GM12864 (cell line): ENCODE data around the gene TESK2.

Source experiments
- DNase-seq: peaks from one replicate; pipeline ENCODE4 v3.0.0-alpha.2; 2011; ENCODE audit warnings: low read depth
- H3K4me3 ChIP-seq: 2 replicates; pipeline ENCODE4 v1.5.1; 2011; ENCODE audit warnings: mild to moderate bottlenecking, low read depth, low read length, control low read depth
- CTCF ChIP-seq: IDR thresholded peaks from 2 replicates; pipeline ENCODE4 v1.5.1; 2011; ENCODE audit warnings: low read depth, mild to moderate bottlenecking, moderate library complexity, low read length, control low read depth, inconsistent platforms; ENCODE audit errors: missing control alignments

TESK2 gene

GRCh38 chr1:45409276-45409675 is 81.7 kb downstream of the TESK2 start:
- DNase-seq, result no peak
- H3K4me3 ChIP-seq, result no peak overlapping the region
- no peak for TF ChIP-seq CTCF

- no peak for TF ChIP-seq CTCF
- H3K4me3 ChIP-seq, result no peak overlapping the region
- DNase-seq, result no peak
These were observed 83.2 kb downstream of the TESK2 start for GRCh38 chr1:45407629-45408287.

- DNase-seq, result no peak
- TF ChIP-seq CTCF, result no peak
- H3K4me3 ChIP-seq, result no peak overlapping the region
These were observed 85.3 kb downstream of the TESK2 start for GRCh38 chr1:45405636-45406035.

GRCh38 chr1:45403718-45404117 is 87.2 kb downstream of the TESK2 start:
- no peak for TF ChIP-seq CTCF
- no peak for DNase-seq
- no peak overlapping the region for H3K4me3 ChIP-seq

DNA sequence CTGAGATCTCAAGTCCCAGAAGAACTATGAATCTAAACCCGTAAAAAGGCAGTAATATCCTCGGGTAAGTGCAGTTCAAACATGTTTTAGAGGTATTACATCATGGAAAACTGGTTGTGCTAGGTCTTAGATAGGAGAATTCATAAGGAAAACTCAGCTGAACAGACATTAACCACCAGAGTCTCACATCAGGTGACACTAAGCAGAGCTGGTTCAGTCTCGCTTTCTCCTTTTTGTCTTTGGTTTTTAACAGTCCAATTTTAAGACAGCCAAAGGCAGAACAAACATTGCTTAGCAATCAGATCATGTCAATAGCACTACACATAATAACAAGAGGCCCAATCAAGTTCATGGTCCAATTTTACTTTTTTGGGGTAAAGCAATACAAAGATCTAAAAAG is 87.7 kb downstream of the TESK2 start:
- no peak for DNase-seq
- no peak overlapping the region for H3K4me3 ChIP-seq
- TF ChIP-seq CTCF, result no peak

- TF ChIP-seq CTCF, result no peak
- no peak for DNase-seq
- no peak overlapping the region for H3K4me3 ChIP-seq
These were observed 89.4 kb downstream of the TESK2 start for GRCh38 chr1:45401524-45401923.

GRCh38 chr1:45400049-45400448 is 90.9 kb downstream of the TESK2 start:
- no peak for DNase-seq
- no peak for TF ChIP-seq CTCF
- H3K4me3 ChIP-seq, result no peak overlapping the region
